Fibroblast of gingiva (primary cell): ENCODE results near the gene MMS19.
A peak's percentile ranks its signal among the peaks of the same experiment; 100 is the strongest.
"Not testable (repeated sequence)": the region's sequence is repeated elsewhere in the genome, so short reads cannot be mapped to it uniquely, and the experiment has no call there.

Experiments used
- DNase-seq: peaks from one replicate; pipeline ENCODE4 v3.0.0-alpha.2; 2011; ENCODE audit warnings: low read depth

The MMS19 gene

GRCh38 chr10:97498076-97498840, at the start of gene MMS19:
Gene MMS19, minus strand, starts transcription at chr10:97498422. Its CDS starts 38 bp downstream, at chr10:97498384.
- DNase-seq = peak; percentile 99

GRCh38 chr10:97547962-97548361, 49.7 kb upstream of the MMS19 start:
- no peak for DNase-seq

GRCh38 chr10:97547271-97547600, 49.0 kb upstream of the MMS19 start:
- no peak for DNase-seq

GRCh38 chr10:97546456-97547270, 48.4 kb upstream of the MMS19 start:
- no peak for DNase-seq

GRCh38 chr10:97543025-97543546, 44.9 kb upstream of the MMS19 start:
- DNase-seq = peak; percentile 82

- DNase-seq = peak; percentile 91
Measured at GRCh38 chr10:97542169-97543024, 44.2 kb upstream of the MMS19 start.

GRCh38 chr10:97540669-97541500, 42.7 kb upstream of the MMS19 start:
- peak; percentile 26 for DNase-seq

- peak; percentile 94 for DNase-seq
Measured at GRCh38 chr10:97539523-97540200, 41.4 kb upstream of the MMS19 start.

GRCh38 chr10:97538839-97539238, 40.6 kb upstream of the MMS19 start:
- DNase-seq = no peak

GRCh38 chr10:97538411-97538810, 40.2 kb upstream of the MMS19 start:
- no peak for DNase-seq

GRCh38 chr10:97537186-97537869, 39.1 kb upstream of the MMS19 start:
- DNase-seq = no peak

GRCh38 chr10:97534746-97535367, 36.6 kb upstream of the MMS19 start:
- no peak for DNase-seq

- no peak for DNase-seq
Measured at GRCh38 chr10:97533888-97534287, 35.7 kb upstream of the MMS19 start.

- peak; percentile 94 for DNase-seq
Measured at GRCh38 chr10:97532935-97533671, 34.9 kb upstream of the MMS19 start.

- no peak for DNase-seq
Measured at GRCh38 chr10:97531401-97531986, 33.3 kb upstream of the MMS19 start.

- DNase-seq = no peak
Measured at GRCh38 chr10:97529685-97530465, 31.7 kb upstream of the MMS19 start.

- not testable (repeated sequence) for DNase-seq
Measured at GRCh38 chr10:97528876-97529275, 30.7 kb upstream of the MMS19 start.

GRCh38 chr10:97525683-97526110, 27.5 kb upstream of the MMS19 start:
- no peak for DNase-seq
